Lower lobe of right lung (tissue), 2 donors: ENCODE data around the gene KLF13. TPM values are rescaled to one million over a fixed set of nuclear protein-coding genes. Genes with fewer than 3 reads are reported as not detected.

ENCODE experiments used
- ATAC-seq, 2 donors: fragments of 200-7000 bp; cut with Tn5 transposase; one replicate each; pipeline ENCODE4 v1.9.1; 2020 to 2022; ENCODE audit warnings: mild to moderate bottlenecking in 2 of 2, moderate library complexity in 2 of 2
- DNase-seq: peaks from one replicate; pipeline ENCODE4 v3.0.0-alpha.2; 2020
- H3K27ac ChIP-seq: fragments of 200-600 bp; one replicate; pipeline ENCODE4 v1.8.0; 2022
- H3K27me3 ChIP-seq: fragments of 200-600 bp; one replicate; pipeline ENCODE4 v1.8.0; 2022; ENCODE audit warnings: low read depth
- H3K36me3 ChIP-seq: fragments of 200-600 bp; one replicate; pipeline ENCODE4 v1.8.0; 2022; ENCODE audit warnings: mild to moderate bottlenecking
- H3K4me1 ChIP-seq: fragments of 200-600 bp; one replicate; pipeline ENCODE4 v1.8.0; 2022
- H3K4me3 ChIP-seq: fragments of 200-600 bp; one replicate; pipeline ENCODE4 v1.8.0; 2022; ENCODE audit warnings: mild to moderate bottlenecking
- H3K9me3 ChIP-seq: fragments of 200-600 bp; one replicate; pipeline ENCODE4 v1.8.0; 2022
- intact Hi-C: fragments of 100-400 bp; cut with DNase I; formaldehyde crosslinking; loops from one replicate; pipeline ENCODE4 v1.11.0; 2022
- total RNA-seq: library from RNA; stranded (reverse); fragmentation: NEBNext Ultra II Directional; extraction: Animal tissue kit (Norgen Biotek cat#: 25700); gene quantifications from one replicate; pipeline ENCODE4 v1.2.1, GENCODE V29; 2021
- TF ChIP-seq, protein P1 (sequence below): fragments of 200-600 bp; IDR thresholded peaks from one replicate; pipeline ENCODE4 v1.8.0; 2022; ENCODE audit warnings: antibody characterized with exemption, mild to moderate bottlenecking
- donor health status: DM: no; HTN: yes; CAD: no; lungs with severe emphysema.

The KLF13 gene
- total RNA-seq, 1 donor from 2014 or later: 178 TPM

DNA sequence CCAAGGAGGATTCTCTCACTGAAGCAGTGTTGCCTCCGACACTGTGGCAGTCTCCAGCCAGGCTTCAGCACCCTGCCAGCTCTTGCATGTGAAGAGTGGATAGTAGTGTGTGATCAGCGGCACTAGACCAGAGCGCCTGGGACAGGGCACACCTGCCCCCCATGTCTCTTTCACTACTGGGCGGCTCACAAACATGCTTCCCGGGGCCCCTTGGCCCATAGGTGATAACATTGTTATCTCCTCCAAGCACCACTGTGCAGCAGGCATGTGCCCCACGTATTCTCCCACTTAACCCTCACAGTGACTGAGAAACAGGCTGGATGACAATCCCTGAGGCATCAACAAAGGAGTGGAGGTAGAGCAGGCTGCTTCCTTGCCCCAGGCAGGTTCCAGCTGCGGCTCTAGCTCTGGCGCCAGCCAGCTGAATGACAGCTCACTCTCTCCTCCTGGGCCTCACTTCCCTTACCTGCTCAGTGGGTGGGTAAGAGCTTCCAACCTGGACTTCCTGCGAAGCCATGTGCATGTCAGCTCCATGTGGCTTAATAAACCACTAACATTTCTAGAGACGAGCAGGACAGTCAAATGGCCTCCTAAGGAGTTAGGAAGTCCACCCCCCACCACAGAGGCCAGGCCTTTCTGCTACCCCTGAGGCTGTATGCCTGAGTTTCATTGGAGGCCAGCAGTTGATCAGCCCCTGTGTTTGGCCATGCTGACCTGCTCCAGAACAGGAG, 37.8 kb downstream of the KLF13 start:
- peaks cover 100% of the 10 kb centered on the region for H3K4me1 ChIP-seq
- intact Hi-C loops: no loop called here
- peak overlapping the region; percentile 93 for H3K27ac ChIP-seq

GRCh38 chr15:31365032-31365654, 38.5 kb downstream of the KLF13 start:
- no peaks in the 10 kb centered on the region for H3K36me3 ChIP-seq
- no peaks in the 10 kb centered on the region for H3K9me3 ChIP-seq
- intact Hi-C loops: no loop called here
- H3K4me3 ChIP-seq: peak overlapping the region; percentile 39
- H3K4me1 ChIP-seq: peaks cover 97% of the 10 kb centered on the region
- DNase-seq (no peak), ATAC-seq (no peak)
- H3K27me3 ChIP-seq: no peaks in the 10 kb centered on the region
- TF ChIP-seq, protein P1, sequence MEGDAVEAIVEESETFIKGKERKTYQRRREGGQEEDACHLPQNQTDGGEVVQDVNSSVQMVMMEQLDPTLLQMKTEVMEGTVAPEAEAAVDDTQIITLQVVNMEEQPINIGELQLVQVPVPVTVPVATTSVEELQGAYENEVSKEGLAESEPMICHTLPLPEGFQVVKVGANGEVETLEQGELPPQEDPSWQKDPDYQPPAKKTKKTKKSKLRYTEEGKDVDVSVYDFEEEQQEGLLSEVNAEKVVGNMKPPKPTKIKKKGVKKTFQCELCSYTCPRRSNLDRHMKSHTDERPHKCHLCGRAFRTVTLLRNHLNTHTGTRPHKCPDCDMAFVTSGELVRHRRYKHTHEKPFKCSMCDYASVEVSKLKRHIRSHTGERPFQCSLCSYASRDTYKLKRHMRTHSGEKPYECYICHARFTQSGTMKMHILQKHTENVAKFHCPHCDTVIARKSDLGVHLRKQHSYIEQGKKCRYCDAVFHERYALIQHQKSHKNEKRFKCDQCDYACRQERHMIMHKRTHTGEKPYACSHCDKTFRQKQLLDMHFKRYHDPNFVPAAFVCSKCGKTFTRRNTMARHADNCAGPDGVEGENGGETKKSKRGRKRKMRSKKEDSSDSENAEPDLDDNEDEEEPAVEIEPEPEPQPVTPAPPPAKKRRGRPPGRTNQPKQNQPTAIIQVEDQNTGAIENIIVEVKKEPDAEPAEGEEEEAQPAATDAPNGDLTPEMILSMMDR: no peak
- H3K27ac ChIP-seq: peak overlapping the region; percentile 93

More for the DNA sequence above, 37.8 kb downstream of the KLF13 start:
- no peaks in the 10 kb centered on the region for H3K36me3 ChIP-seq
- TF ChIP-seq, protein P1: no peak
- DNase-seq (no peak), ATAC-seq (no peak)
- H3K27me3 ChIP-seq: no peaks in the 10 kb centered on the region
- no peaks in the 10 kb centered on the region for H3K9me3 ChIP-seq
- peak overlapping the region; percentile 39 for H3K4me3 ChIP-seq

GRCh38 chr15:31365655-31366127, 39.1 kb downstream of the KLF13 start:
- TF ChIP-seq, protein P1: peak; percentile 59
- Histone ChIP-seq H3K27ac (peak overlapping the region; percentile 93), H3K4me3 (peak overlapping the region; percentile 39), H3K9me3 (no peaks in the 10 kb centered on the region), H3K36me3 (no peaks in the 10 kb centered on the region), H3K27me3 (no peaks in the 10 kb centered on the region), H3K4me1 (peaks cover 96% of the 10 kb centered on the region)
- intact Hi-C loops: no loop called here
- peak; percentile 98 for DNase-seq
- peak; percentile 94 for ATAC-seq

DNA sequence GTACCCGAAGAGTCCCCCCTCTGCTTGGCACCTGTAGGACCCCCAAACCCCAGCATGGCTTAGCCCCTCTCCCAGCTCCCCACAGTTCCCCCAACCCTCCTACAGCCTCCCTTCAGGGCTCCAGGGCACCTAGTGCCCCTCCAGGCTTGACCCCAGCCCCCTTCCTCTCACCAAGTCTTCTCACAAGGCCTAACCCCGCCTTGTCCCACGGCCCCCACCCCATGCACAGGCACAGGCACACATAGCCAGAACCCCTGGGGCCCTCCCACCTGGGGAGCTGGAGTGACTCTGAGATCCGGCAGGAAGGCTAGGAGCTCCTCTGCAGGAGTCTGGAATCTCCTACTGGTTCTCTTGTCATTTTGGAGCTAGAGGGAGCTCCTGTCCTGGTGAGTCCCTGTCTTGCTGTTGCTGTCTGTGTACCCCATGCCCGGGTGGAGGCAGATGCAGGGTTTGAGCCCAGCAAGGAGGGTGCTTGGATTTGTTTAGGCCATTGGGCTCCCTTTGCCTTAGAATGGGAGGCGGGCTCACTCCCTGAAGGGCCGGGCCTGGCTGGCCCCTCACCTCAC, 39.6 kb downstream of the KLF13 start:
- H3K4me3 ChIP-seq: peak overlapping the region; percentile 39
- H3K27me3 ChIP-seq: no peaks in the 10 kb centered on the region
- H3K9me3 ChIP-seq: no peaks in the 10 kb centered on the region
- intact Hi-C loops: no loop called here
- H3K27ac ChIP-seq: peak overlapping the region; percentile 93
- DNase-seq (peak; percentile 74), ATAC-seq (peak; percentile 17 to 18)
- H3K4me1 ChIP-seq: peaks cover 96% of the 10 kb centered on the region
- TF ChIP-seq, protein P1: no peak
- no peaks in the 10 kb centered on the region for H3K36me3 ChIP-seq

DNA sequence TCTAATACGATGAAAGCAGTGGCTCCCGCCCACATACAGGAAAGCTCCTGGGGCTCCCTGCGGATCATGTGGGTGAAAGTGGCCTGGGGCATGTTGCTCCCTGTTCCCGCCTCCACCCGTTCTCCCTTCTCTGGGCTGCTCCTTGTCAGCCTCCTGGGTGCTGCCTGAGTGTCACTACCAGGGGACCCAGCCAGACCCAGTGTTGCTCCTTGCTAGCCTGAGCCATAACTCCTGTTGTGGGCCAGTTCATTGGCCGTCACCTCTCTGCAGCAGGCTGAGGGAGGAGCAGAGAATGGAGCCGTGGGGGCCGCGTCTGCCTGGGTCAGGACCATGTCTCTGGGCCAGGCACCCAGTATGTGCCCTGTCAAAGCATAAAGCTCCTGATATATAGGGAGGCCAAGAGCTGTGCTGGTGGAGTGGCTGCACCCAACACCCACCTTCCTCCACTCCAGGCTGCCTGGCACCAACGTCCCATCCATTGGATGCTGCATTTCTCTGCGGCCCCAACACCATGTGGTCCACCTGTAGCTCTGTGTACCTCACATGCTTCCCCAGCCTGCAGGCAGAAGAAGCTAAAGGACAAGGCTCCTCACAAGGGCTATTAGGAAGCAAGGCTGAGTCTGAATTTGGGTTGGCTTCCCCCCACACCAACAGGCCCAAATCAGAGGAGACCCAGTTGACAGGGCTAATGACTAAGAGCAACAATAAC, 40.5 kb downstream of the KLF13 start:
- H3K4me1 ChIP-seq: peaks cover 96% of the 10 kb centered on the region
- intact Hi-C loops: no loop called here
- TF ChIP-seq, protein P1: no peak
- H3K36me3 ChIP-seq: peaks cover 6% of the 10 kb centered on the region
- H3K9me3 ChIP-seq: no peaks in the 10 kb centered on the region
- peak overlapping the region; percentile 39 for H3K4me3 ChIP-seq
- no peaks in the 10 kb centered on the region for H3K27me3 ChIP-seq
- ATAC-seq (peak in 1 of 2 donors; percentile 1), DNase-seq (peak; percentile 61)
- H3K27ac ChIP-seq: peak overlapping the region; percentile 93
